Subcutaneous adipose tissue (tissue), 4 donors: Measurements from ENCODE around the gene BBIP1. TPM values are rescaled to one million over a fixed set of nuclear protein-coding genes. Genes with fewer than 3 reads are reported as not detected.

Source experiments
- CTCF ChIP-seq: fragments of 450-650 bp; IDR thresholded peaks from one replicate; pipeline ENCODE4 v1.5.1; 2016; ENCODE audit warnings: low read depth, mild to moderate bottlenecking, control low read depth, antibody characterized with exemption, moderate library complexity
- total RNA-seq, 4 donors: library from RNA; depleted of rRNA; stranded (reverse); fragments of >200 nt; gene quantifications; one replicate each; pipeline ENCODE4 v1.1.0, GENCODE V29; 2016

BBIP1 gene
- total RNA-seq, 4 donors from 2014 or later, result 17.3 to 37.3 (median 24.8) TPM

GRCh38 chr10:110962443-110962842 lies 43.5 kb upstream of the BBIP1 start:
- TF ChIP-seq CTCF, result no peak

- TF ChIP-seq CTCF, result no peak
These were observed 41.3 kb upstream of the BBIP1 start for GRCh38 chr10:110960333-110960712.

GRCh38 chr10:110959379-110960332 lies 40.7 kb upstream of the BBIP1 start:
- TF ChIP-seq CTCF, result no peak

DNA sequence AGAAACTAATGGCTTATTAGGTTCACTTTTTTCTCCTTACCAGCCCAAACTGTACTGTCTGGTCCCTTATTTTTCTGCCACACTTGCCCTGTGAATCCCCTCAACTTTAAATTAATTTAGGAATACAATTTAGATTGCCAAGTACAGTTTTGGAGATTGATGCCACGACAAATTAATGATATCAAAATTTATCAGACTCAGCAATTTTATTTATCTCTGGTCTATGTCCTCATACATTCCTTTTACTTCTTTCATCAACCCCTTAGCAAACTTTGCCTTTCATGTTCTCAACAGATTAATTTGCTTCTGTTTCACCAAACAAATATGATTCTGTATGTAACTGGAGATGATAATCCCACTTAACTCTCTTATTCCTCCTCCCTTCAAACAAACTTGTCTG lies 38.6 kb upstream of the BBIP1 start:
- no peak for TF ChIP-seq CTCF

DNA sequence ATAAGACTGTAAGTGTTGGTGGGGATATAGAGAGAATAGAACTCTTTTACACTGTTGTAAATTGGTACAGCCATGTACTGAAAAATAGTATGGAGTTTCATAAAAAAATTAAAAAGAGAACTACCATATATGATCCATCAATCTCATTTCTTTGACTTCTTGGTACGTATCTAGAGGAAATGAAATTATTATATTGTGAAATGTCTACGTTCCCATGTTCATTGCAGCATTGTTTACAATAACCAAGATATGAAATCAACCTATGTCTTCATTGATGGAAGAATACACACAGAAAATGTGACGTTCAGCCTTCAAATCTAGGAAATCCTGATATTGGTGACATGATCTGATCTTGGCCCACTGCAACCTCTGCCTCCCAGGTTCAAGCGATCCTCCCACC lies 32.4 kb upstream of the BBIP1 start:
- no peak for TF ChIP-seq CTCF

DNA sequence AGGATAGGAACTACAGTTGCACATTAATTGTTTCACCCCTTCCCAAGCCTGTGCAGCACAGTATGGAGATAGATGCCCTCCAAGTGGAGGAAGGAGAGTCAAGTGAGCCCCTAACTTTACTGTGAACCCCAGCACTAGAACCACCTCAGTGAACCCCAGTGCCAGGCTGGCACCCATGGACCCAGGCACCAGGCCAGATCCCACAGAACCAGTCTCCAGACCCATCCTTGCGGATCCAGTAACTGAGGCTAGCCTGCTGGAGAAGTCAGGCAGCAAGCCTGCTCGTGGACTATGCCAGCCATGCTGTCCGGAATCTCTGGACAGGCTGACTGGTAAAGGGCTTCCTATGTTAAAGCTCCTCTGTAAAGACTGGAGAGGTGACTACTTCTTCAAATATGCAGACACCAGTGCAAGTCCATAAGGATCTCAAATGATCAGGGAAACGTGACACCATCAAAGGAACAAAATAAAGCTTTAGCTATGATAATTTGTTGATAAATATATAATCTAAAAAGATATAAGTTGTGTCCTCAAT lies 28.1 kb upstream of the BBIP1 start:
- no peak for TF ChIP-seq CTCF

DNA sequence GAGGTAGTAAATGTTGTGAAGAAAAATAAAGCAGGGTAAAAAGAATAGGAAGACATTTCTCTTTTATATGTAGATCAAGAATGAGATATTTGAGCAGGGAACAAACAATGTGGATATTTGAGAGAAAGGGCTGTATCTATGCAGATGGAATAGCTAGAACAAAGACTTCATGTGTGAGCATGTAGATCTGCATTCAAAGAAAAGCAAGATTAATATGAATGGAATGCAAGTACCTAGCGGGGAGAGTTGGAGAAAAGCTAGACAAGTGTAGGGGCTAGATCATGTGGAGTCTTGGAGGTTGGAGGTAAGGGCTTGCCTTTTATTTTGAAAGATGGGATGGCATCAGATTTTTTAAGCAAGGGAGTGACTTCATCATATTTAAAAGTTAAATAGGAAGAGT lies 27.5 kb upstream of the BBIP1 start:
- TF ChIP-seq CTCF, result no peak
